Smooth muscle cell (in vitro differentiated cells): ENCODE measurements around the gene LDLRAD3. TPM values are rescaled to one million over a fixed set of nuclear protein-coding genes. Genes with fewer than 3 reads are reported as not detected.

Experiments
- DNase-seq: peaks from one replicate; lab custom pipeline; 2025; ENCODE audit not compliant: unreplicated experiment; lab: John Stamatoyannopoulos, UW
- H2AFZ ChIP-seq: fragments of 200-600 bp; sonication (generic); 2 replicates; pipeline ENCODE4 v1.6.0; 2016; ENCODE audit warnings: antibody characterized with exemption, low read depth, mild to moderate bottlenecking
- H3F3A ChIP-seq: fragments of 200-600 bp; sonication (generic); 2 replicates; pipeline ENCODE4 v1.6.0; 2017; ENCODE audit warnings: antibody characterized with exemption, low read depth
- H3K27ac ChIP-seq: fragments of 200-600 bp; sonication (generic); 2 replicates; pipeline ENCODE4 v1.5.1; 2016; ENCODE audit warnings: low read depth, mild to moderate bottlenecking
- H3K27me3 ChIP-seq: fragments of 200-600 bp; sonication (generic); 2 replicates; pipeline ENCODE4 v1.6.1; 2016; ENCODE audit warnings: low read depth, mild to moderate bottlenecking
- H3K36me3 ChIP-seq: fragments of 200-600 bp; sonication (generic); 2 replicates; pipeline ENCODE4 v1.5.1; 2016; ENCODE audit warnings: low read depth
- H3K4me1 ChIP-seq: fragments of 200-600 bp; sonication (generic); 2 replicates; pipeline ENCODE4 v1.5.1; 2016; ENCODE audit warnings: low read depth
- H3K4me2 ChIP-seq: fragments of 200-600 bp; sonication (generic); 2 replicates; pipeline ENCODE4 v1.6.0; 2016; ENCODE audit warnings: mild to moderate bottlenecking
- H3K4me3 ChIP-seq: fragments of 200-600 bp; sonication (generic); 2 replicates; pipeline ENCODE4 v1.5.1; 2016; ENCODE audit warnings: mild to moderate bottlenecking
- H3K79me2 ChIP-seq: fragments of 200-600 bp; sonication (generic); 2 replicates; pipeline ENCODE4 v1.6.0; 2016; ENCODE audit warnings: low read depth, mild to moderate bottlenecking
- H3K9ac ChIP-seq: fragments of 200-600 bp; sonication (generic); 2 replicates; pipeline ENCODE4 v1.6.0; 2016; ENCODE audit warnings: low read depth
- H3K9me3 ChIP-seq: fragments of 200-600 bp; sonication (generic); replicated peaks from 2 replicates; pipeline ENCODE4 v1.5.1; 2016; ENCODE audit warnings: low read depth
- H4K20me1 ChIP-seq: fragments of 200-600 bp; sonication (generic); 2 replicates; pipeline ENCODE4 v1.6.0; 2016; ENCODE audit warnings: low read depth
- CTCF ChIP-seq: fragments of 200-600 bp; sonication (generic); IDR thresholded peaks from 2 replicates; pipeline ENCODE4 v1.5.1; 2017; ENCODE audit warnings: borderline replicate concordance, mild to moderate bottlenecking, antibody characterized with exemption; ENCODE audit not compliant: insufficient read depth, poor library complexity, severe bottlenecking
- WGBS: methylation state at CpG from one replicate; pipeline ENCODE4 v1.1.7; 2016; ENCODE audit warnings: low lambda C conversion rate; 5-methylcytosine and 5-hydroxymethylcytosine counted together
- polyA plus RNA-seq: library from polyadenylated mRNA; unstranded; fragments of >200 nt; fragmentation: Nextera tagmentation; extraction: Ambion mirVana; gene quantifications from 2 replicates; pipeline ENCODE4 v1.2.1, GENCODE V29; 2016
- total RNA-seq: library from RNA; depleted of rRNA; stranded (reverse); fragments of >200 nt; gene quantifications from 2 replicates; pipeline ENCODE4 v1.2.3, GENCODE V29; 2014

Gene LDLRAD3
- total and polyA plus RNA-seq, 2 experiments from 2014 or later: 6.1 to 10.0 TPM

DNA sequence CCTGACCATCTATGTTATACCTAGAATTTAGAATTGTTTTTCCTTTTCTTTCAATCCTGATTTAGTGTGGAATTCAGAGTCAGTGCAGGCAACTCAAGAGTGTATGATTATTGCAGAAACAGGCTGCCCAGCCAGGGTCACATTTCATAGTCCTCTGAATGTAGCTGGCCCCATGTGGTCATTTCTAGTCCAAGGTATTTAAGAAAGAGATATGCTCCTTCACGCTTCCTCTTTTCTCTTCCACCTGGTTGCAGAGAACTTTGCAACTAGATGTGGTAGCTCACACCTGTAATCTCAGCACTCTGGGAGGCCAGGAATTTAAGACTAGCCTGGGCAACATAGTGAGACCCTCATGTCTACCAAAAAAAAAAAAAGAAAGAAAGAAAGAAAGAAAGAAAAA lies 27.6 kb upstream of the LDLRAD3 start:
- Histone ChIP-seq H4K20me1 (no peaks in the 10 kb centered on the region), H3K4me2 (no peak overlapping the region), H3K9ac (no peak overlapping the region), H3K27ac (no peak overlapping the region), H3K4me3 (no peak overlapping the region), H3K79me2 (no peaks in the 10 kb centered on the region), H3K9me3 (no peaks in the 10 kb centered on the region), H3K36me3 (no peaks in the 10 kb centered on the region), H3K27me3 (peaks cover 6% of the 10 kb centered on the region), H3K4me1 (peaks cover 21% of the 10 kb centered on the region), H2AFZ (no peak overlapping the region), H3F3A (no peaks in the 10 kb centered on the region)
- WGBS: 86% methylated on average over 1 of the region's 1 CpG
- DNase-seq: no peak
- TF ChIP-seq CTCF: no peak

DNA sequence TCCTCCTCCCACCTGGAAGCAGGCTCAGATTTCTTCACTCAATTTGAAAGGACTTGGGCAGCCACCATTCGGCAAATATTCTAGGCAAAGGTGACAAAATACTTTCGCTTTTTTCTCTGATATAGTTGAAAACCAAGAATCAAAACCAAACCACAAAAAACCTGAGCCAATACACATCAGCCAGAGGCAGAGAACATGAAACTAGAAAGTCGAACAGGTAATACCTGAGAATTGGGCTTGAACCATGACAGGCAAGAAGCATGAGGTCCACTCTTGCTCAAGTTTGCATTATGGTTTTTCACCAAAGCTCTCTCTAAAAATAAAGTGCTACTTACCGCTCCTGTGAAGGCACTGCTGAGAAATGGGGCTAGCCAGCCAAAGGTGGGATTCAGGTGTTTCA lies 26.2 kb upstream of the LDLRAD3 start:
- peaks cover 21% of the 10 kb centered on the region for H3K4me1 ChIP-seq
- no peaks in the 10 kb centered on the region for H3F3A ChIP-seq
- H3K4me2 ChIP-seq: no peak overlapping the region
- no peak for TF ChIP-seq CTCF
- no peak overlapping the region for H3K27ac ChIP-seq
- no peak overlapping the region for H3K4me3 ChIP-seq
- H4K20me1 ChIP-seq: no peaks in the 10 kb centered on the region
- H3K36me3 ChIP-seq: no peaks in the 10 kb centered on the region
- peaks cover 6% of the 10 kb centered on the region for H3K27me3 ChIP-seq
- WGBS: 95% methylated on average over 4 of the region's 4 CpGs
- H3K79me2 ChIP-seq: no peaks in the 10 kb centered on the region
- H2AFZ ChIP-seq: no peak overlapping the region
- no peak for DNase-seq
- no peak overlapping the region for H3K9ac ChIP-seq
- H3K9me3 ChIP-seq: no peaks in the 10 kb centered on the region

DNA sequence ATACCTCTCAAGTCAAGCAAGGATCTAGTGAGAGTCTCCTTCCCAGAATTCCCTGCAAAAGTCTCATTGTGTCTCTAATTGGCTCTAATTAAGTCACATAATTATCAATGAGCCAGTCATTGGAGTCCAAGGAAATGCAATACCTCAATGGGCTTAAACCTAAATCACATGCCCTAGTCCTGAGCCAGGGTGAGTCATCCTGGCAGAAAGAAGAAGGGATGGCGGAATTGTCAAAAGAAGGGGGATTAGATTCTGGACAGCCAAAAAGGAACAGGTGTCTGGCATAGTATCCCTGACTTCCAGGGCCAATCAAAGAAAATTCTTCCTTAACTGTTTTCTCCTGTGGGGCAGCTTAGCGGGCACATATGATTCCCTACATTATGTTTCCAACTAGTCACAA lies 25.1 kb upstream of the LDLRAD3 start:
- TF ChIP-seq CTCF: no peak
- no peak overlapping the region for H3K4me3 ChIP-seq
- no peak for DNase-seq
- H3K27me3 ChIP-seq: peaks cover 6% of the 10 kb centered on the region
- H3K27ac ChIP-seq: no peak overlapping the region
- no peak overlapping the region for H3K9ac ChIP-seq
- peaks cover 21% of the 10 kb centered on the region for H3K4me1 ChIP-seq
- no peak overlapping the region for H3K4me2 ChIP-seq
- H3F3A ChIP-seq: no peaks in the 10 kb centered on the region
- H2AFZ ChIP-seq: no peak overlapping the region
- no peaks in the 10 kb centered on the region for H3K9me3 ChIP-seq
- no peaks in the 10 kb centered on the region for H4K20me1 ChIP-seq
- H3K36me3 ChIP-seq: no peaks in the 10 kb centered on the region
- H3K79me2 ChIP-seq: no peaks in the 10 kb centered on the region
- whole genome bisulfite sequencing: 89% methylated on average over 2 of the region's 2 CpGs

DNA sequence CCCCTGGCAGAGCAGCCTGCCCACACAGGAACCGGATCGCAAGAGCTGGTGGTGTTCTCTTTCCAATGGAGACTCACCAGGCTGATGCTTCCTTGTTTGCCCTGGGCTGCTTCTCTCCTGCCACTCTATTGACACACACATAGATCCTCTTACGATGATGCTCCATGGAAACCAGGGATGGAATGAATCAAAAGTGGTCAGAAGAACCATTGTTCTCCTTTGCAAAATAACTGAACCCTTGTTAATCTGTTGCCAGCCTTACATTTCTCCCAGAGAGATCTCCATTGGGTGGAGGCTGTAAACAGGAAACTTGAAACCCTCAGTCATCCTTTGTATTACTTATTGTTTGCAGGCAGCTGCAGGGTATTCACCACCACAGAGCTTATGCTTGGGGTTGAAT lies 24.6 kb upstream of the LDLRAD3 start:
- WGBS: 91% methylated on average over 3 of the region's 3 CpGs
- no peaks in the 10 kb centered on the region for H3K36me3 ChIP-seq
- H3K4me1 ChIP-seq: peaks cover 21% of the 10 kb centered on the region
- no peaks in the 10 kb centered on the region for H3K79me2 ChIP-seq
- H3K4me3 ChIP-seq: no peak overlapping the region
- H3F3A ChIP-seq: no peaks in the 10 kb centered on the region
- H3K27me3 ChIP-seq: peaks cover 6% of the 10 kb centered on the region
- TF ChIP-seq CTCF: no peak
- no peak overlapping the region for H3K9ac ChIP-seq
- no peaks in the 10 kb centered on the region for H4K20me1 ChIP-seq
- H3K9me3 ChIP-seq: no peaks in the 10 kb centered on the region
- no peak for DNase-seq
- H2AFZ ChIP-seq: no peak overlapping the region
- no peak overlapping the region for H3K4me2 ChIP-seq
- no peak overlapping the region for H3K27ac ChIP-seq
